Measurements from ENCODE around the gene ADGRA1.
A peak's percentile ranks its signal among the peaks of the same experiment; 100 is the strongest.

Gene ADGRA1

DNA sequence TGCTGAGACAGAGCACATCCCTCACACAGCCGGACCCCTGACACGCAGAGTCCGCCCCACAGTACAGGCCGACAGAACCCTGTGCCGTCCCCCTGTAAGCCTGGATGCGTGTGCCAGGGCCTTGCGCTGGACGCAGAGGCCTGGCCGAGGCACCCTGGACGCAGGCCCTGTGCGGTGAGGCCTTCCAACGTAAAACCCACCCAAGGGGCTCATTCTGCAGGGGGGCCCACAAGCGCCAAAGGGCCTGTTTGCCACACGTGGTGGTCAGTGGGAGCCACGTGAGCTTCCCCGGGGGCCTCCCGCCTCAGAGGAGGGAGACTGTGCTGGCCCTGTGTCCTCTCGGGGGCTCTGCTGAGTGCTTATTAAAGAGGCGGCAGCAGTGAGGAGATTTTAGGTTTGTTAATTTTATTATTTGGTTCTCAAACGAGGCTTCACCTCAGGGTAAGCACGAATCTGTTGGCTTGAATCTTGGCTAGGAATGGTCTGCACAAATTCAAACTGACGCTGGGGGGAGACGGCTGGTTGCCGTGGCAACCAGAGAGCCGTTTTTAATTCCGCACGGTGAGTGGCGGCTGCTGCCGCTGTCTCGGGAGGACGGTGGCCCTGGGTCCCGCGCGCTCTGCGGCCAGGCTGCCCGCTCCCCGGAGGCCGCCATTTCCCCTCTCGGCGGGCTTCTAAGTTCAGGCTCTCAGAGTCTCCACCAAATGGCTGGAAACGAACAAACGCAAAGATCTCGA is 4.9 kb upstream of the ADGRA1 start:
- Histone ChIP-seq H3K36me3 (ENCODE audit: insufficient read depth, low read depth, low read length) (no peaks in the 10 kb centered on the region), H3K4me1 (ENCODE audit: insufficient read depth, low read length) (no peaks in the 10 kb centered on the region), H3K9ac (ENCODE audit: low read depth, low read length) (no peak overlapping the region), H3K4me3 (ENCODE audit: low read length) (no peak overlapping the region), H3K27ac (ENCODE audit: low read length) (no peak overlapping the region), H3K27me3 (ENCODE audit: insufficient read depth, low read length) (peaks cover 22% of the 10 kb centered on the region), H3K9me3 (ENCODE audit: insufficient read depth, low read depth, low read length) (no peaks in the 10 kb centered on the region)

GRCh38 chr10:133083422-133084100 is 4.2 kb upstream of the ADGRA1 start:
- no peak overlapping the region for H3K9ac ChIP-seq (ENCODE audit: low read depth, low read length)
- peaks cover 29% of the 10 kb centered on the region for H3K27me3 ChIP-seq (ENCODE audit: insufficient read depth, low read length)

GRCh38 chr10:133084491-133084890 is 3.2 kb upstream of the ADGRA1 start:
- H3K9ac ChIP-seq (ENCODE audit: low read depth, low read length): no peak overlapping the region
- H3K4me3 ChIP-seq (ENCODE audit: low read length): no peak overlapping the region
- H3K27ac ChIP-seq (ENCODE audit: low read length): no peak overlapping the region
- no peaks in the 10 kb centered on the region for H3K36me3 ChIP-seq (ENCODE audit: insufficient read depth, low read depth, low read length)
- no peaks in the 10 kb centered on the region for H3K9me3 ChIP-seq (ENCODE audit: insufficient read depth, low read depth, low read length)
- peaks cover 38% of the 10 kb centered on the region for H3K27me3 ChIP-seq (ENCODE audit: insufficient read depth, low read length)
- no peaks in the 10 kb centered on the region for H3K4me1 ChIP-seq (ENCODE audit: insufficient read depth, low read length)

More at GRCh38 chr10:133083422-133084100, 4.2 kb upstream of the ADGRA1 start:
- no peak overlapping the region for H3K4me3 ChIP-seq (ENCODE audit: low read length)
- H3K36me3 ChIP-seq (ENCODE audit: insufficient read depth, low read depth, low read length): no peaks in the 10 kb centered on the region
- H3K27ac ChIP-seq (ENCODE audit: low read length): no peak overlapping the region
- H3K4me1 ChIP-seq (ENCODE audit: insufficient read depth, low read length): no peaks in the 10 kb centered on the region
- H3K9me3 ChIP-seq (ENCODE audit: insufficient read depth, low read depth, low read length): no peaks in the 10 kb centered on the region

- H3K27me3 ChIP-seq (ENCODE audit: insufficient read depth, low read length): peaks cover 48% of the 10 kb centered on the region
- H3K36me3 ChIP-seq (ENCODE audit: insufficient read depth, low read depth, low read length): no peaks in the 10 kb centered on the region
- H3K4me1 ChIP-seq (ENCODE audit: insufficient read depth, low read length): no peaks in the 10 kb centered on the region
- H3K27ac ChIP-seq (ENCODE audit: low read length): no peak overlapping the region
- H3K9ac ChIP-seq (ENCODE audit: low read depth, low read length): no peak overlapping the region
- H3K9me3 ChIP-seq (ENCODE audit: insufficient read depth, low read depth, low read length): no peaks in the 10 kb centered on the region
- no peak overlapping the region for H3K4me3 ChIP-seq (ENCODE audit: low read length)
Observed at GRCh38 chr10:133085251-133086125, 2.2 kb upstream of the ADGRA1 start.

DNA sequence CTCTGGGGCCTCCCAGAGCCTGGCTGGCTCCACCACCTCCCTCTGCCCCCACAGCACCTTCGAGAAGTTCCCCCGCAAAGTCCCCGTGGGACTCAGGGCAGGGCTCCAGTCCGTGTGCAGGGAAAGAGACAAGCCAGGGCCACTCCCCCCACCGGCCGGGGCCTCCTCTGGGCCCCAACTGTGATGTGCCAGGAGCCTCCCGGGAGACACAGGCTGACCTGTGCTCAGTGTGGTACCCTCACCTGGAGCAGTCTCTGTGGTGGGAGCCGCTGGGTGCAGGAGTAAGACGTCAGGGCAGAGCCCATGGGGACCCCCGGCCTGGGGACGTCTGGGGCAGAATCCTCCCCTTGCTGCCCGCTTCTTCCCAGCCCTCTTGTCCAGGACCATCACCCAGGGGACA is 1.5 kb upstream of the ADGRA1 start:
- H3K27me3 ChIP-seq (ENCODE audit: insufficient read depth, low read length): peaks cover 56% of the 10 kb centered on the region
- H3K9ac ChIP-seq (ENCODE audit: low read depth, low read length): no peak overlapping the region
- H3K27ac ChIP-seq (ENCODE audit: low read length): no peak overlapping the region
- no peak overlapping the region for H3K4me3 ChIP-seq (ENCODE audit: low read length)
- H3K4me1 ChIP-seq (ENCODE audit: insufficient read depth, low read length): no peaks in the 10 kb centered on the region
- H3K36me3 ChIP-seq (ENCODE audit: insufficient read depth, low read depth, low read length): no peaks in the 10 kb centered on the region
- no peaks in the 10 kb centered on the region for H3K9me3 ChIP-seq (ENCODE audit: insufficient read depth, low read depth, low read length)

- Histone ChIP-seq H3K27me3 (ENCODE audit: insufficient read depth, low read length) (peaks cover 63% of the 10 kb centered on the region), H3K9me3 (ENCODE audit: insufficient read depth, low read depth, low read length) (no peaks in the 10 kb centered on the region), H3K9ac (ENCODE audit: low read depth, low read length) (no peak overlapping the region), H3K4me3 (ENCODE audit: low read length) (peak overlapping the region; percentile 58; the same call in 1 of the 2 replicates), H3K27ac (ENCODE audit: low read length) (no peak overlapping the region), H3K4me1 (ENCODE audit: insufficient read depth, low read length) (no peaks in the 10 kb centered on the region), H3K36me3 (ENCODE audit: insufficient read depth, low read depth, low read length) (no peaks in the 10 kb centered on the region)
Observed at GRCh38 chr10:133087045-133087678, 562 bp upstream of the ADGRA1 start.

- Histone ChIP-seq H3K9ac (ENCODE audit: low read depth, low read length) (no peak overlapping the region), H3K27ac (ENCODE audit: low read length) (no peak overlapping the region), H3K4me1 (ENCODE audit: insufficient read depth, low read length) (no peaks in the 10 kb centered on the region), H3K9me3 (ENCODE audit: insufficient read depth, low read depth, low read length) (no peaks in the 10 kb centered on the region), H3K27me3 (ENCODE audit: insufficient read depth, low read length) (peaks cover 71% of the 10 kb centered on the region), H3K36me3 (ENCODE audit: insufficient read depth, low read depth, low read length) (no peaks in the 10 kb centered on the region), H3K4me3 (ENCODE audit: low read length) (peak overlapping the region; percentile 58; the same call in 1 of the 2 replicates)
Observed at GRCh38 chr10:133088179-133088955, 643 bp downstream of the ADGRA1 start.

- H3K27ac ChIP-seq (ENCODE audit: low read length): no peak overlapping the region
- peak overlapping the region; percentile 58; the same call in 1 of the 2 replicates for H3K4me3 ChIP-seq (ENCODE audit: low read length)
- no peak overlapping the region for H3K9ac ChIP-seq (ENCODE audit: low read depth, low read length)
- H3K27me3 ChIP-seq (ENCODE audit: insufficient read depth, low read length): peaks cover 71% of the 10 kb centered on the region
- no peaks in the 10 kb centered on the region for H3K36me3 ChIP-seq (ENCODE audit: insufficient read depth, low read depth, low read length)
- no peaks in the 10 kb centered on the region for H3K4me1 ChIP-seq (ENCODE audit: insufficient read depth, low read length)
- H3K9me3 ChIP-seq (ENCODE audit: insufficient read depth, low read depth, low read length): no peaks in the 10 kb centered on the region
Observed at GRCh38 chr10:133088956-133089800, 1.5 kb downstream of the ADGRA1 start.

DNA sequence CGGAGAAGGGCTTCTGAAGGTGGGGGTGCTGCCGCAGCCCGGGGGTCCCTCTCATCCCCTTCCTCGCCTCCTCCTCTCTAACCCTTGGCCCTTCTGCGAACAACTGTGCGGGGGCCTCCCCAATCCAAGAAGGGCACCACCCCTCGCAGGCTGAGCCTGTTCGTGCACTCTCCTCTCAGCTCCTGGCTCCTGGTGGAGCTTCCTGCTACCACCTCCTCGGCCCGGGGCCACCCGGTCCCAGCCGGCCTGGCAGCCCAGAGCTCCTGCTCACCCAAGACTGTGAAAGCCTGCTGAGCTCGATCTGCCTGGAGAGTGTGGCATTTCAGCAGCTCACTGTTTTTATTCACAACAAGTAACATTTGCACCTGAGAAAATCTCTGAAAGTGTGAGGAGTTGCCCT is 2.4 kb downstream of the ADGRA1 start:
- peaks cover 71% of the 10 kb centered on the region for H3K27me3 ChIP-seq (ENCODE audit: insufficient read depth, low read length)
- H3K4me1 ChIP-seq (ENCODE audit: insufficient read depth, low read length): no peaks in the 10 kb centered on the region
- no peaks in the 10 kb centered on the region for H3K36me3 ChIP-seq (ENCODE audit: insufficient read depth, low read depth, low read length)
- H3K27ac ChIP-seq (ENCODE audit: low read length): no peak overlapping the region
- H3K9ac ChIP-seq (ENCODE audit: low read depth, low read length): no peak overlapping the region
- H3K4me3 ChIP-seq (ENCODE audit: low read length): no peak overlapping the region
- no peaks in the 10 kb centered on the region for H3K9me3 ChIP-seq (ENCODE audit: insufficient read depth, low read depth, low read length)

GRCh38 chr10:133090654-133091053 is 2.9 kb downstream of the ADGRA1 start:
- H3K9me3 ChIP-seq (ENCODE audit: insufficient read depth, low read depth, low read length): no peaks in the 10 kb centered on the region
- no peaks in the 10 kb centered on the region for H3K36me3 ChIP-seq (ENCODE audit: insufficient read depth, low read depth, low read length)
- no peaks in the 10 kb centered on the region for H3K4me1 ChIP-seq (ENCODE audit: insufficient read depth, low read length)
- no peak overlapping the region for H3K27ac ChIP-seq (ENCODE audit: low read length)
- no peak overlapping the region for H3K9ac ChIP-seq (ENCODE audit: low read depth, low read length)
- peaks cover 71% of the 10 kb centered on the region for H3K27me3 ChIP-seq (ENCODE audit: insufficient read depth, low read length)
- no peak overlapping the region for H3K4me3 ChIP-seq (ENCODE audit: low read length)

All from iPS-20b (cell line).